HEK293 (cell line): ENCODE data around the gene ATPAF2.

ENCODE experiments used
- CTCF ChIP-seq: fragments of 450-650 bp; formaldehyde crosslinking; IDR thresholded peaks from 2 replicates; pipeline ENCODE4 v1.5.1; 2016; ENCODE audit warnings: missing biosample characterization, missing genetic modification characterization
- HOXA7 ChIP-seq: sonication (generic); formaldehyde crosslinking; IDR thresholded peaks from 2 replicates; pipeline ENCODE4 v1.8.1; 2022; ENCODE audit warnings: missing genetic modification reagents, borderline replicate concordance
- REST ChIP-seq: fragments of 450-650 bp; formaldehyde crosslinking; IDR thresholded peaks from 2 replicates; pipeline ENCODE4 v1.5.1; 2016; ENCODE audit warnings: missing biosample characterization, missing genetic modification characterization
- ZNF473 ChIP-seq: fragments of 450-650 bp; formaldehyde crosslinking; IDR thresholded peaks from 2 replicates; pipeline ENCODE4 v1.5.1; 2017; ENCODE audit warnings: missing biosample characterization, missing genetic modification characterization
- TF ChIP-seq, protein P1 (sequence below): fragments of 450-650 bp; formaldehyde crosslinking; IDR thresholded peaks from 2 replicates; pipeline ENCODE4 v1.5.1; 2017; ENCODE audit warnings: missing biosample characterization, mild to moderate bottlenecking, missing genetic modification characterization, moderate library complexity
- TF ChIP-seq, protein P2 (sequence below): fragments of 450-650 bp; formaldehyde crosslinking; IDR thresholded peaks from 2 replicates; pipeline ENCODE4 v1.5.1; 2016; ENCODE audit warnings: missing biosample characterization, missing genetic modification characterization, low read depth

DNA sequence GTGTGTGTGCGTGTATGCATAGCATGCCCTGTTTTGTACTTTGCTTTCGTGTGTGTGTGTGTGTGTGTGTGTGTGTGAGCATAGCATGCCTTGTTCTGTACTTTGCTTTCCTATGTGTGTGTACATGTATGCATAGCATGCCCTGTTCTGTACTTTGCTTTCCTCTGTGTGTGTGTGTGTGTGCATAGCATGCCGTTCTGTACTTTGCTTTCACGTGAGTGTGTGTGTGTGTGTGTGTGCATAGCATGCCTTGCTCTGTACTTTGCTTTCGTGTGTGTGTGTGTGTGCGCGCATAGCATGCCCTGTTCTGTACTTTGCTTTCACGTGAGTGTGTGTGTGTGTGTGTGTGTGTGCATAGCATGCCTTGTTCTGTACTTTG, 38.9 kb downstream of the ATPAF2 start:
- TF ChIP-seq, protein P1, sequence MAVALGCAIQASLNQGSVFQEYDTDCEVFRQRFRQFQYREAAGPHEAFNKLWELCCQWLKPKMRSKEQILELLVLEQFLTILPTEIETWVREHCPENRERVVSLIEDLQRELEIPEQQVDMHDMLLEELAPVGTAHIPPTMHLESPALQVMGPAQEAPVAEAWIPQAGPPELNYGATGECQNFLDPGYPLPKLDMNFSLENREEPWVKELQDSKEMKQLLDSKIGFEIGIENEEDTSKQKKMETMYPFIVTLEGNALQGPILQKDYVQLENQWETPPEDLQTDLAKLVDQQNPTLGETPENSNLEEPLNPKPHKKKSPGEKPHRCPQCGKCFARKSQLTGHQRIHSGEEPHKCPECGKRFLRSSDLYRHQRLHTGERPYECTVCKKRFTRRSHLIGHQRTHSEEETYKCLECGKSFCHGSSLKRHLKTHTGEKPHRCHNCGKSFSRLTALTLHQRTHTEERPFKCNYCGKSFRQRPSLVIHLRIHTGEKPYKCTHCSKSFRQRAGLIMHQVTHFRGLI (tag by site-specific recombination): no peak
- TF ChIP-seq, protein P2, sequence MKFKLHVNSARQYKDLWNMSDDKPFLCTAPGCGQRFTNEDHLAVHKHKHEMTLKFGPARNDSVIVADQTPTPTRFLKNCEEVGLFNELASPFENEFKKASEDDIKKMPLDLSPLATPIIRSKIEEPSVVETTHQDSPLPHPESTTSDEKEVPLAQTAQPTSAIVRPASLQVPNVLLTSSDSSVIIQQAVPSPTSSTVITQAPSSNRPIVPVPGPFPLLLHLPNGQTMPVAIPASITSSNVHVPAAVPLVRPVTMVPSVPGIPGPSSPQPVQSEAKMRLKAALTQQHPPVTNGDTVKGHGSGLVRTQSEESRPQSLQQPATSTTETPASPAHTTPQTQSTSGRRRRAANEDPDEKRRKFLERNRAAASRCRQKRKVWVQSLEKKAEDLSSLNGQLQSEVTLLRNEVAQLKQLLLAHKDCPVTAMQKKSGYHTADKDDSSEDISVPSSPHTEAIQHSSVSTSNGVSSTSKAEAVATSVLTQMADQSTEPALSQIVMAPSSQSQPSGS: no peak
- TF ChIP-seq REST (no peak), CTCF (tag by site-specific recombination) (no peak), ZNF473 (tag by site-specific recombination) (no peak), HOXA7 (no peak)
